Loucy (cell line): ENCODE measurements around the gene NGLY1.

Experiments used
- H2AFZ ChIP-seq: fragments of 200-600 bp; sonication (generic); 2 replicates; pipeline ENCODE4 v1.6.0; 2016; ENCODE audit warnings: antibody characterized with exemption, mild to moderate bottlenecking, low read length, moderate library complexity
- H3F3A ChIP-seq: fragments of 200-600 bp; 2 replicates; pipeline ENCODE4 v1.6.0; 2016; ENCODE audit warnings: antibody characterized with exemption, low read depth, mild to moderate bottlenecking
- H3K27me3 ChIP-seq: fragments of 200-600 bp; sonication (generic); 2 replicates; pipeline ENCODE4 v1.6.1; 2014; ENCODE audit warnings: low read length, mild to moderate bottlenecking; ENCODE audit not compliant: insufficient read depth, poor library complexity, severe bottlenecking
- H3K36me3 ChIP-seq: fragments of 200-600 bp; sonication (generic); 2 replicates; pipeline ENCODE4 v1.6.1; 2016; ENCODE audit warnings: low read length; ENCODE audit not compliant: insufficient read depth
- H3K4me1 ChIP-seq: fragments of 200-600 bp; sonication (generic); 2 replicates; pipeline ENCODE4 v1.5.1; 2014; ENCODE audit warnings: low read length, mild to moderate bottlenecking; ENCODE audit not compliant: insufficient read depth, poor library complexity, severe bottlenecking
- H3K4me2 ChIP-seq: fragments of 200-600 bp; sonication (generic); 2 replicates; pipeline ENCODE4 v1.6.0; 2014; ENCODE audit warnings: antibody characterized with exemption, low read length, low read depth, mild to moderate bottlenecking; ENCODE audit not compliant: poor library complexity, severe bottlenecking
- H3K4me3 ChIP-seq: fragments of 200-600 bp; sonication (generic); 2 replicates; pipeline ENCODE4 v1.5.1; 2014; ENCODE audit warnings: low read length, mild to moderate bottlenecking, mixed read lengths; ENCODE audit not compliant: poor library complexity, severe bottlenecking
- H3K79me2 ChIP-seq: fragments of 200-600 bp; sonication (generic); 2 replicates; pipeline ENCODE4 v1.6.1; 2014; ENCODE audit warnings: low read length; ENCODE audit not compliant: insufficient read depth
- H3K9ac ChIP-seq: fragments of 200-600 bp; sonication (generic); 2 replicates; pipeline ENCODE4 v1.6.0; 2014; ENCODE audit warnings: mild to moderate bottlenecking, low read depth, low read length, moderate library complexity; ENCODE audit not compliant: poor library complexity, severe bottlenecking
- H3K9me2 ChIP-seq: fragments of 200-600 bp; sonication (generic); replicated peaks from 2 replicates; pipeline ENCODE4 v1.6.1; 2016; ENCODE audit warnings: low read depth, low read length, mixed read lengths
- H3K9me3 ChIP-seq: fragments of 200-600 bp; sonication (generic); 2 replicates; pipeline ENCODE4 v1.6.1; 2014; ENCODE audit warnings: mild to moderate bottlenecking, antibody characterized with exemption, low read length, low read depth; ENCODE audit not compliant: insufficient read depth
- H4K20me1 ChIP-seq: fragments of 200-600 bp; sonication (generic); 2 replicates; pipeline ENCODE4 v1.6.0; 2014; ENCODE audit warnings: antibody characterized with exemption, low read length, mild to moderate bottlenecking; ENCODE audit not compliant: insufficient read depth, poor library complexity, severe bottlenecking
- EZH2phosphoT487 ChIP-seq: fragments of 200-600 bp; IDR thresholded peaks from 2 replicates; pipeline ENCODE4 v1.6.1; 2018; ENCODE audit warnings: antibody characterized with exemption, mild to moderate bottlenecking, moderate library complexity, borderline replicate concordance
- TF ChIP-seq, protein P1 (sequence below): fragments of 200-600 bp; sonication (generic); conservative IDR thresholded peaks from 2 replicates; pipeline ENCODE4 v1.5.1; 2014; ENCODE audit warnings: mild to moderate bottlenecking, antibody characterized with exemption, low read length

NGLY1 gene

DNA sequence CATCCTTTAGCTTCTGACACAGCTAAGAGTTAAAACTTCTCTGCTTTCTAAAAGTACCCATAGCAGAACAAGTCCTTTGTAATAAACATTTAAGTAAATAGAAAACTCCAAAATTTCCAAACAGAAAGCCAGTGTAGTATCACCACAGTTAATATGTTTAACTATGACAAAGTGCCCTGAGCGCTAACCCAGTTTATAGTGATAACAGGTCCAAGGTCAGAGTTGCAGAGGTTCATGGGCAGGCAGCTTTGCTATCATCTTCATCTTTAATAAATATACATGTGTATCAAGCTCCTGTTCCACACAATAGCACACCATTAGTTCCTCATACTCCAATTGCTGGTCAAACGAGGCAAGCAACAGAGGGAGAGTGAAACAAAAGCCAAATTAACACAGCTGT, 106.1 kb downstream of the NGLY1 start:
- Histone ChIP-seq H3K4me3 (no peak overlapping the region), H2AFZ (no peak overlapping the region), H3K9me3 (peaks cover 12% of the 10 kb centered on the region), H3K4me1 (no peaks in the 10 kb centered on the region), H3K27me3 (no peaks in the 10 kb centered on the region), H3K4me2 (no peak overlapping the region), H4K20me1 (no peaks in the 10 kb centered on the region), H3F3A (no peaks in the 10 kb centered on the region), H3K36me3 (no peaks in the 10 kb centered on the region), H3K79me2 (no peaks in the 10 kb centered on the region), H3K9ac (no peak overlapping the region), H3K9me2 (no peaks in the 10 kb centered on the region)
- TF ChIP-seq EZH2phosphoT487: no peak
- TF ChIP-seq, protein P1, sequence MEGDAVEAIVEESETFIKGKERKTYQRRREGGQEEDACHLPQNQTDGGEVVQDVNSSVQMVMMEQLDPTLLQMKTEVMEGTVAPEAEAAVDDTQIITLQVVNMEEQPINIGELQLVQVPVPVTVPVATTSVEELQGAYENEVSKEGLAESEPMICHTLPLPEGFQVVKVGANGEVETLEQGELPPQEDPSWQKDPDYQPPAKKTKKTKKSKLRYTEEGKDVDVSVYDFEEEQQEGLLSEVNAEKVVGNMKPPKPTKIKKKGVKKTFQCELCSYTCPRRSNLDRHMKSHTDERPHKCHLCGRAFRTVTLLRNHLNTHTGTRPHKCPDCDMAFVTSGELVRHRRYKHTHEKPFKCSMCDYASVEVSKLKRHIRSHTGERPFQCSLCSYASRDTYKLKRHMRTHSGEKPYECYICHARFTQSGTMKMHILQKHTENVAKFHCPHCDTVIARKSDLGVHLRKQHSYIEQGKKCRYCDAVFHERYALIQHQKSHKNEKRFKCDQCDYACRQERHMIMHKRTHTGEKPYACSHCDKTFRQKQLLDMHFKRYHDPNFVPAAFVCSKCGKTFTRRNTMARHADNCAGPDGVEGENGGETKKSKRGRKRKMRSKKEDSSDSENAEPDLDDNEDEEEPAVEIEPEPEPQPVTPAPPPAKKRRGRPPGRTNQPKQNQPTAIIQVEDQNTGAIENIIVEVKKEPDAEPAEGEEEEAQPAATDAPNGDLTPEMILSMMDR: no peak

DNA sequence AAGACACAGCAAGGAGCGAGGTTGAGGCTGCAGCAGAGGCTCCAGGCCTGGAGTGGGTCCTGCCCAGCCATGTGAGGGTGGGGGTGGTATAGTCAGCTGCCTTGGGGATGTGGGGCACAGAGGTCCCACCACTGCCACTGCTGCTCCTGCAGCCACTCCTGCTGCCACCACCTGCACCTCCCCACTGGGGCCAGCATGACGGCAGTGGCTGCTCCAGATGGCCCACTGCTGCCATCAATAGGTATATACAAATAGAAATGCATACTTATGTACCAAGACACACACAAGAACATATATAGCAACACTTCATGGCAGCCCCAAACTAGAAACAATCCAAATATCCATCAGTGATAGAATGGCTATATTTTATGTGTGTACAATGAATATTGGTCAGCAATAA, 108.6 kb downstream of the NGLY1 start:
- peaks cover 12% of the 10 kb centered on the region for H3K9me3 ChIP-seq
- H3F3A ChIP-seq: no peaks in the 10 kb centered on the region
- peaks cover 2% of the 10 kb centered on the region for H3K4me1 ChIP-seq
- H3K4me2 ChIP-seq: no peak overlapping the region
- no peak overlapping the region for H3K4me3 ChIP-seq
- no peaks in the 10 kb centered on the region for H4K20me1 ChIP-seq
- no peaks in the 10 kb centered on the region for H3K36me3 ChIP-seq
- H3K27me3 ChIP-seq: no peaks in the 10 kb centered on the region
- no peak overlapping the region for H3K9ac ChIP-seq
- no peaks in the 10 kb centered on the region for H3K9me2 ChIP-seq
- H2AFZ ChIP-seq: no peak overlapping the region
- H3K79me2 ChIP-seq: no peaks in the 10 kb centered on the region
- TF ChIP-seq EZH2phosphoT487: no peak
- TF ChIP-seq, protein P1: no peak

DNA sequence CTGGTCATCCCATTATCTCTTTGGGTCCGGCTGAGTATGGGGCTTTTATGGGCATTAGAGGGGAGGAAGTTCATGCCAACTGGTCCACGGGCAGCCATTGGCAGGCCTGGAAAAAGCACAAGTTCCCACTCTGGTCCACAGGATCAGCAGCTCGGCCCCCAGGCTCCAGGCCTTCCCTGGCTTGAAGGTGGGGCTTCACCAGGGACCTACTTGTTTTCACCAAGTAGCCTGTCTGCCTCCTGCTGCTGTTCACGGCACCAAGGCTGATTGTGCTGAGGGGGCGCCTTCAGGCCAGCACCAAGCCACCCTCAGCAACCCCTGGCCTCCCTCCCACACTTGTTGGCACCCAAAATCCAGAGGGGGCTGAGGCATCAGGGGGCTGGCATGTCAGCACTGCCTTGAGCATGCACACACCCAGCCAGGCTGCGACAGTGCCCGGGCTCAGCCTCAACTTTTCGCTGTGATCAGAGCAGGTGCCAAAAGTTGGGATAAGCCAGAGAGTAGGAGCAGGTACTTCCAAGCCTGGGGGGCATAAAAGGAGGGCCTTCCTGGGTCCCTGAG, 109.4 kb downstream of the NGLY1 start:
- H3K4me3 ChIP-seq: no peak overlapping the region
- no peaks in the 10 kb centered on the region for H3F3A ChIP-seq
- TF ChIP-seq, protein P1: no peak
- no peak for TF ChIP-seq EZH2phosphoT487
- no peak overlapping the region for H3K9ac ChIP-seq
- H3K9me3 ChIP-seq: peaks cover 12% of the 10 kb centered on the region
- no peaks in the 10 kb centered on the region for H3K79me2 ChIP-seq
- H3K36me3 ChIP-seq: no peaks in the 10 kb centered on the region
- peaks cover 11% of the 10 kb centered on the region for H3K4me1 ChIP-seq
- H3K9me2 ChIP-seq: no peaks in the 10 kb centered on the region
- H4K20me1 ChIP-seq: no peaks in the 10 kb centered on the region
- no peak overlapping the region for H3K4me2 ChIP-seq
- H2AFZ ChIP-seq: no peak overlapping the region
- H3K27me3 ChIP-seq: no peaks in the 10 kb centered on the region
